Esophagus muscularis mucosa (tissue), 4 donors: ENCODE results near the gene TCF3. TPM values are rescaled to one million over a fixed set of nuclear protein-coding genes. Genes with fewer than 3 reads are reported as not detected.

ENCODE experiments used
- DNase-seq: peaks from one replicate; pipeline ENCODE4 v3.0.0-alpha.2; 2017; ENCODE audit errors: extremely low spot score
- H3K27ac ChIP-seq, 4 donors: fragments of 200-600 bp; sonication (generic); replicated peaks in 1 of 4; 1 replicate in 3 of 4; 2 replicates in 1 of 4; pipeline ENCODE4 v1.5.1; 2016 to 2019; ENCODE audit warnings: mild to moderate bottlenecking in 1 of 4
- H3K27me3 ChIP-seq, 4 donors: fragments of 200-600 bp; sonication (generic); one replicate each; pipeline versions ENCODE4 v1.5.1 to v1.6.0; 2016 to 2019
- H3K36me3 ChIP-seq, 4 donors: fragments of 200-600 bp; sonication (generic); one replicate each; pipeline ENCODE4 v1.5.1; 2016 to 2019
- H3K4me1 ChIP-seq, 4 donors: fragments of 200-600 bp; sonication (generic); one replicate each; pipeline ENCODE4 v1.5.1; 2016 to 2019
- H3K4me3 ChIP-seq, 4 donors: fragments of 200-600 bp; sonication (generic); 1 replicate in 2 of 4; 2 replicates in 2 of 4; pipeline ENCODE4 v1.5.1; 2016 to 2019; ENCODE audit warnings: mild to moderate bottlenecking in 4 of 4, moderate library complexity in 1 of 4
- H3K9me3 ChIP-seq, 4 donors: fragments of 200-600 bp; sonication (generic); 1 replicate in 3 of 4; 2 replicates in 1 of 4; pipeline ENCODE4 v1.5.1; 2016 to 2019
- EP300 ChIP-seq: sonication (generic); formaldehyde crosslinking; IDR thresholded peaks from one replicate; pipeline ENCODE4 v1.6.1; 2017; ENCODE audit warnings: antibody characterized with exemption
- POLR2A ChIP-seq: fragments of 450-650 bp; IDR thresholded peaks from one replicate; pipeline ENCODE4 v1.6.1; 2017; ENCODE audit warnings: antibody characterized with exemption, moderate library complexity, mild to moderate bottlenecking, low read depth
- POLR2AphosphoS5 ChIP-seq, 2 donors: sonication (generic); formaldehyde crosslinking; IDR thresholded peaks; one replicate each; pipeline ENCODE4 v1.6.1; 2017; ENCODE audit warnings: antibody characterized with exemption in 2 of 2
- WGBS: methylation state at CpG from one replicate; pipeline ENCODE4 v1.1.5; 2018; 5-methylcytosine and 5-hydroxymethylcytosine counted together
- intact Hi-C: fragments of 100-400 bp; cut with DNase I; formaldehyde crosslinking; loops from one replicate; pipeline ENCODE4 v1.15.1; 2023
- total RNA-seq, 4 donors: library from RNA; depleted of rRNA; stranded (reverse); fragments of >200 nt; gene quantifications; one replicate each; pipeline versions ENCODE4 v1.1.0 to v1.2.1, GENCODE V29; 2016
- TF ChIP-seq, protein P1 (sequence below), 3 experiments: fragments of 200-600 bp in 2 of 3; fragments of 450-650 bp in 1 of 3; sonication (generic) in 2 of 3; IDR thresholded peaks; one replicate each; pipeline ENCODE4 v1.5.1; 2017 to 2019; ENCODE audit warnings: antibody characterized with exemption in 3 of 3, mild to moderate bottlenecking in 2 of 3, moderate library complexity in 1 of 3

The TCF3 gene
- total RNA-seq, 4 donors from 2014 or later = 32.0 to 53.6 (median 46.5) TPM

DNA sequence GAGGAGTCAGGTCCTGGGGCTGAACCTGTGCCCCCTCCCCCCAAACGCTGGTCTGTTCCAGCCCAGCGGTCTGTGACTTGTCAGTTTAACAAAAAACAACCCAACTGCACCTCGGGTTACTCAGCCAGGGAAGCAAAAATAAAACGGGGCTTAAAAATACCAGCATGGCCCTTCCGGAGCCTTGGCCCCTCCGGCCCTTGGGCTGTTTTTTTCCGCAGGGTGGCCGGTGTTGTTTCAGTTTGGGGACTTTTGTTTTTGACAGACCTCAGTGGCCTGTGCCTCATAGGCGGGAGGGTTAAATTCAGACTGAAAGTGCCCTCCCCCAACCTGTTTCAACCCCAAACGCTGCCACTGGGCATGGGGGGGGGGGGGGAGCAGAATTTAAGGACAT lies 4.0 kb downstream of the TCF3 start:
- DNase-seq = no peak
- Histone ChIP-seq H3K27me3 (no peaks in the 10 kb centered on the region), H3K27ac (no peak overlapping the region), H3K9me3 (no peaks in the 10 kb centered on the region), H3K4me3 (no peak overlapping the region), H3K4me1 (peaks cover 10 to 27% (median 23%) of the 10 kb centered on the region in 4 donors), H3K36me3 (peaks cover 8 to 62% (median 41%) of the 10 kb centered on the region in 4 donors)
- TF ChIP-seq, protein P1, sequence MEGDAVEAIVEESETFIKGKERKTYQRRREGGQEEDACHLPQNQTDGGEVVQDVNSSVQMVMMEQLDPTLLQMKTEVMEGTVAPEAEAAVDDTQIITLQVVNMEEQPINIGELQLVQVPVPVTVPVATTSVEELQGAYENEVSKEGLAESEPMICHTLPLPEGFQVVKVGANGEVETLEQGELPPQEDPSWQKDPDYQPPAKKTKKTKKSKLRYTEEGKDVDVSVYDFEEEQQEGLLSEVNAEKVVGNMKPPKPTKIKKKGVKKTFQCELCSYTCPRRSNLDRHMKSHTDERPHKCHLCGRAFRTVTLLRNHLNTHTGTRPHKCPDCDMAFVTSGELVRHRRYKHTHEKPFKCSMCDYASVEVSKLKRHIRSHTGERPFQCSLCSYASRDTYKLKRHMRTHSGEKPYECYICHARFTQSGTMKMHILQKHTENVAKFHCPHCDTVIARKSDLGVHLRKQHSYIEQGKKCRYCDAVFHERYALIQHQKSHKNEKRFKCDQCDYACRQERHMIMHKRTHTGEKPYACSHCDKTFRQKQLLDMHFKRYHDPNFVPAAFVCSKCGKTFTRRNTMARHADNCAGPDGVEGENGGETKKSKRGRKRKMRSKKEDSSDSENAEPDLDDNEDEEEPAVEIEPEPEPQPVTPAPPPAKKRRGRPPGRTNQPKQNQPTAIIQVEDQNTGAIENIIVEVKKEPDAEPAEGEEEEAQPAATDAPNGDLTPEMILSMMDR (IDR thresholded peaks at IDR 0.05) = no peak
- TF ChIP-seq POLR2A = no peak
- TF ChIP-seq EP300 = no peak
- TF ChIP-seq POLR2AphosphoS5 (IDR thresholded peaks at IDR 0.05) = no peak
- WGBS = 81% methylated on average over 10 of the region's 10 CpGs
- intact Hi-C loops = no loop called here

DNA sequence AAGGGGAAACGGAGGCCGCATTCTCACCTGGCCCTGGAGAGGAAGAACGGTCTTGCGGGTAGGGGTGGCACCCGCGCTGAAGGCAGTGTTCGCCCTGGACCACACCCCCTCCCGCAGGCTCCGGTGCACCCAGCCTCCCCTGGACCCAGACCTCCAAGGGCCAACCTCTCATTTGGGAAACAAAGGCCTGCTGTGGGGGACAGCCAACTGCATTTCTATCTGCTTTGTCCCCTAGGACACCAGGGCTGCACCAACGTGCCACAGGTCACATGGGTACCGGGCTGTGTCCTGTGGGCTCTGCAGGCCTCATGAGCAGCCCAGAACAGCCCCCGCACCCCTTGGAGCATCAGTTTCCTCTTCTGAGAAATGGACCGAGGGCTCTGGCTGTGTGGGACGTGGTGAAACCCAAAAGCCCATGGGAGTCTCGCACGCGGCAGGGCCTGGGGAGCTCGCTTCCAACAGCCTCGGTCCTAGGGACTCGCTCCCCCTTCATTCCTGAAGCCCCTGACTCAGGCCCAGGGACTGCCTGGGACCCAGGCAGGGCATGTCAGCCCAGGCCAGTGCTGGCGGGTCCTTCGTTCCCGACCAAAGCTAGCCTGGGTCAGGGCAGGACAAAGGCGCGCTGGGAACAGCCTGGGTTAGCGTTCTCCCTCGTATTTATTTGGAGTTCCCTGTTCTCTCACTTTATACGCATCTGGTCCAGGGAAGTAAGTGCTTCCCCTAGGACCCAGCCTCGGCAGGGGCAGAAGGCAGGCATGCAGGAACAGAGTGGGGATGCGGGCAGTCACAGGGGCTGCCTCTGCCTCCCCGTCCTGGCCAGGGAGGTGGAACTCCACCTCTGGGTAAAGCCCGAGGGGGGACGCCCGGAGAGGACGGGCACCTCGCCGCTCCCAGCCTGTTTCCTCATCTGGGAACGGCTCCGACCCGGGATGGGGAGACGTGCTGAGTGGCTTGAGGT lies 4.6 kb downstream of the TCF3 start:
- peaks cover 10 to 23% (median 18%) of the 10 kb centered on the region in 4 donors for H3K4me1 ChIP-seq
- H3K4me3 ChIP-seq = no peak overlapping the region
- intact Hi-C loops = no loop called here
- no peak overlapping the region for H3K27ac ChIP-seq
- TF ChIP-seq EP300 (no peak), POLR2AphosphoS5 (IDR thresholded peaks at IDR 0.05) (no peak), POLR2A (no peak)
- H3K9me3 ChIP-seq = no peaks in the 10 kb centered on the region
- no peaks in the 10 kb centered on the region for H3K27me3 ChIP-seq
- H3K36me3 ChIP-seq = peaks cover 8 to 69% (median 45%) of the 10 kb centered on the region in 4 donors
- DNase-seq = no peak
- WGBS = 84% methylated on average over 23 of the region's 41 CpGs

DNA sequence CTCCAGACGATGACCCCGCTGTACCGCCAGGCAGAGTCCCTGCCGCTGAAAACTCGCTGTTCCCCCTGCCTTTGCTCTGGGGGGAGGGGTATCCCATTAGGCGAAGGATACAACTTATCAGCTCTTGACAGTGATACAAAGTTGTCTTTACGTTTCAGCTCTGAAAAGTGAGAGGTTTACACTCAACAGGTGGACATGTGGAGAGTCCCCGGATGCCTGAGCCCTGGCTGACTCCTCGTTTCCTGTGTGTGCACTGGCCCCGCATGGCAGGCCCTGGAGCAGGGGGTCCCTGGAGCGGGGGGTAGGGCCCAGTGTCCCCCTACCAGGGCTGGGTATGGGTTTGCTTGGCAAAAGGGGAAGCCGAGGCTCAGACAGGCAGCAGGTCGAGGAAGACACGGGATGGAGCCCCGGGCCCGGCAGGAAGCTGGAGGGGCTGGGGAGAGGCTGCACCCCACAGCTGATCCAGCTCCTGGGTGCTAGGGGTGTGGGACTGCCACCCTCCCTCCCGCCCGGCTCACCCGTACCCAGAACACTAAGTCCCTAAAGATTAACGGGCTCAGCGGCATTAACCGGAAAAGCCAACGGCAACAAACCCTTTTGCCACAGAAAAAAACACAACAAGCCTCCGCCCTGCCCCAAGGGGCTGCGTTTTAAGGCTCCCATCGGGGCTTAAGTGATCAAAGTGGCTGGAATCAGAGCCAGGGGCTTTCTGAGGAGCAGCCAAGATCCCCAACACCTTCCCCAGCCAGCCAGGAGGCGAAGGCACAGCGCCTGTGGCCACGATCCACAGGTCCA lies 5.6 kb downstream of the TCF3 start:
- H3K27ac ChIP-seq = no peak overlapping the region
- intact Hi-C loops = no loop called here
- H3K36me3 ChIP-seq = peaks cover 8 to 78% (median 49%) of the 10 kb centered on the region in 4 donors
- H3K9me3 ChIP-seq = no peaks in the 10 kb centered on the region
- no peak for DNase-seq
- H3K4me1 ChIP-seq = peaks cover 10 to 23% (median 18%) of the 10 kb centered on the region in 4 donors
- H3K4me3 ChIP-seq = no peak overlapping the region
- no peaks in the 10 kb centered on the region for H3K27me3 ChIP-seq
- TF ChIP-seq POLR2A (no peak), POLR2AphosphoS5 (IDR thresholded peaks at IDR 0.05) (no peak), EP300 (no peak)
- TF ChIP-seq, protein P1 (IDR thresholded peaks at IDR 0.05) = no peak
- 83% methylated on average over 21 of the region's 29 CpGs for WGBS

DNA sequence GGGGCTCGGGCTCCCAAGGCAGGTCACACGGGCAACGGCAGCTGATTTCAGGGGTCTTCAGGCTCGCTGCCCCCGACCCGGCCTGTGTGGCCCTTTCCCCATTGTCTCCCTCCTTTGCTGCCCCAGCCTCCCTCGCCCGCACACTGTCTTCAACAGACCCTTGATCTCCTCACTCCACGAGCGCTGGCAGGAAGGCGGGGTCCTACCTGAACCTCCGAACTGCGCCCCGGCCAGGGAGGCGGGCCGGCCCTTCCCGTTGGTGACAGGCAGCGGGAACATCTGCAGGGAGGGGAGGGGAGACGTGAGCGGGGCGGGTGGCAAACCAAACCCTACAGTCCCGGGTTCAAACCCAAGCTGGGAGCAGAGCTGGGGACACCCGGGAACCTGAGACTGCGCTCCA lies 6.3 kb downstream of the TCF3 start:
- H3K9me3 ChIP-seq = no peaks in the 10 kb centered on the region
- DNase-seq = no peak
- TF ChIP-seq POLR2A (no peak), POLR2AphosphoS5 (IDR thresholded peaks at IDR 0.05) (no peak), EP300 (no peak)
- TF ChIP-seq, protein P1 (IDR thresholded peaks at IDR 0.05) = no peak
- peaks cover 10 to 17% (median 13%) of the 10 kb centered on the region in 4 donors for H3K4me1 ChIP-seq
- no peaks in the 10 kb centered on the region for H3K27me3 ChIP-seq
- H3K4me3 ChIP-seq = no peak overlapping the region
- no peak overlapping the region for H3K27ac ChIP-seq
- H3K36me3 ChIP-seq = peaks cover 8 to 85% (median 55%) of the 10 kb centered on the region in 4 donors
- intact Hi-C loops = no loop called here
- 89% methylated on average over 22 of the region's 24 CpGs for WGBS

DNA sequence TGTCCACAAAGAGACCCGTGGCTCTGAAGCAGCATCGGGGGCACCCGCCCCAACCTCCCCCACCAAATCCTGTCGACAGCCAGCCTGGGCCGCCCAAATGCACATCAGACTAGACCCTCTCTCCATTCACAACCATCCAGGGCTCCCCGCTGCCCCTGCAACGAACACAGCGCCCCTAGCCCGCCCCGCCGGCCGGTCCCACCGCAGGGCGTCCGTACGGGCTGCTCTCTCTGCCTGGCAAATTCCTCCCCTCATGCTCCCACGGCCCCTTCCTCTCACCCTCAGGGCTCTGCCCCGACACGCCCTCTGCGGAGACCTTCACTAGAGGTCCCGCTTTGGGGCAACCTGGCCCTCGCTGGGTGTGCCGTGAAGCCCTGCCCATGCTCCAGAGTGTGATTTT lies 7.1 kb downstream of the TCF3 start:
- Histone ChIP-seq H3K9me3 (no peaks in the 10 kb centered on the region), H3K27me3 (no peaks in the 10 kb centered on the region), H3K36me3 (peaks cover 8 to 90% (median 56%) of the 10 kb centered on the region in 4 donors), H3K4me3 (no peak overlapping the region), H3K4me1 (peaks cover 1 to 9% (median 4%) of the 10 kb centered on the region in 4 donors), H3K27ac (no peak overlapping the region)
- no peak for DNase-seq
- intact Hi-C loops = no loop called here
- WGBS = 87% methylated on average over 21 of the region's 23 CpGs
- TF ChIP-seq, protein P1 (IDR thresholded peaks at IDR 0.05) = no peak
- TF ChIP-seq EP300 = no peak
- TF ChIP-seq POLR2A = no peak
- no peak for TF ChIP-seq POLR2AphosphoS5 (IDR thresholded peaks at IDR 0.05)
